Hepatocyte (in vitro differentiated cells): ENCODE results near the gene PRKG1. TPM values are rescaled to one million over a fixed set of nuclear protein-coding genes. Genes with fewer than 3 reads are reported as not detected.

Experiments
- DNase-seq: peaks from one replicate; pipeline ENCODE4 v3.0.0-alpha.2; 2016; ENCODE audit warnings: low spot score
- H2AFZ ChIP-seq: fragments of 200-600 bp; sonication (generic); 2 replicates; pipeline ENCODE4 v1.6.0; 2016; ENCODE audit warnings: antibody characterized with exemption, mild to moderate bottlenecking
- H3K27ac ChIP-seq: fragments of 200-600 bp; sonication (generic); 2 replicates; pipeline ENCODE4 v1.5.1; 2016; ENCODE audit warnings: mild to moderate bottlenecking
- H3K27me3 ChIP-seq: fragments of 200-600 bp; sonication (generic); 2 replicates; pipeline ENCODE4 v1.6.1; 2016
- H3K36me3 ChIP-seq: fragments of 200-600 bp; sonication (generic); replicated peaks from 2 replicates; pipeline ENCODE4 v1.5.1; 2016; ENCODE audit warnings: low read depth; ENCODE audit not compliant: insufficient read depth
- H3K4me1 ChIP-seq: fragments of 200-600 bp; sonication (generic); 2 replicates; pipeline ENCODE4 v1.5.1; 2016; ENCODE audit warnings: mild to moderate bottlenecking, moderate library complexity; ENCODE audit not compliant: insufficient read depth
- H3K4me2 ChIP-seq: fragments of 200-600 bp; sonication (generic); 2 replicates; pipeline ENCODE4 v1.6.0; 2016
- H3K4me3 ChIP-seq: fragments of 200-600 bp; sonication (generic); 2 replicates; pipeline ENCODE4 v1.5.1; 2016; ENCODE audit warnings: mild to moderate bottlenecking
- H3K79me2 ChIP-seq: fragments of 200-600 bp; sonication (generic); 2 replicates; pipeline ENCODE4 v1.6.0; 2017; ENCODE audit warnings: mild to moderate bottlenecking
- H3K9me2 ChIP-seq: fragments of 200-600 bp; sonication (generic); replicated peaks from 2 replicates; pipeline ENCODE4 v1.6.0; 2017; ENCODE audit warnings: mild to moderate bottlenecking; ENCODE audit not compliant: insufficient read depth
- H3K9me3 ChIP-seq: fragments of 200-600 bp; sonication (generic); 2 replicates; pipeline ENCODE4 v1.5.1; 2016; ENCODE audit warnings: low read depth, mild to moderate bottlenecking
- H4K20me1 ChIP-seq: fragments of 200-600 bp; sonication (generic); 2 replicates; pipeline ENCODE4 v1.6.0; 2016; ENCODE audit warnings: mild to moderate bottlenecking; ENCODE audit not compliant: insufficient read depth, poor library complexity, severe bottlenecking
- CTCF ChIP-seq: fragments of 200-600 bp; sonication (generic); IDR thresholded peaks from 2 replicates; pipeline ENCODE4 v1.5.1; 2016; ENCODE audit warnings: antibody characterized with exemption, mild to moderate bottlenecking; ENCODE audit not compliant: poor library complexity
- EZH2 ChIP-seq: fragments of 200-600 bp; sonication (generic); IDR thresholded peaks from 2 replicates; pipeline ENCODE4 v1.6.1; 2016; ENCODE audit warnings: antibody characterized with exemption, mild to moderate bottlenecking, borderline replicate concordance
- EZH2phosphoT487 ChIP-seq: fragments of 200-600 bp; sonication (generic); IDR thresholded peaks from one replicate; pipeline ENCODE4 v1.6.1; 2018; ENCODE audit warnings: antibody characterized with exemption, mild to moderate bottlenecking, low read depth, moderate library complexity; ENCODE audit not compliant: unreplicated experiment, severe bottlenecking
- WGBS: methylation state at CpG from one replicate; pipeline ENCODE4 v1.1.6; 2016; ENCODE audit warnings: low lambda C conversion rate; ENCODE audit errors: missing lambda C conversion rate; 5-methylcytosine and 5-hydroxymethylcytosine counted together
- polyA plus RNA-seq: library from polyadenylated mRNA; unstranded; fragments of >200 nt; fragmentation: Nextera tagmentation; extraction: Ambion mirVana; gene quantifications from 2 replicates; pipeline ENCODE4 v1.2.1, GENCODE V29; 2016
- total RNA-seq: library from RNA; depleted of rRNA; stranded (reverse); fragments of >200 nt; gene quantifications from 2 replicates; pipeline ENCODE4 v1.2.3, GENCODE V29; 2014

Gene PRKG1
- total and polyA plus RNA-seq, 2 experiments from 2014 or later: 4.0 to 8.1 TPM

GRCh38 chr10:51666456-51666855 is 592.2 kb downstream of the PRKG1 start:
- Histone ChIP-seq H3K9me3 (no peaks in the 10 kb centered on the region), H4K20me1 (no peaks in the 10 kb centered on the region), H3K79me2 (no peaks in the 10 kb centered on the region), H3K4me2 (no peak overlapping the region), H3K4me3 (no peak overlapping the region), H3K9me2 (no peaks in the 10 kb centered on the region), H3K4me1 (no peaks in the 10 kb centered on the region), H3K36me3 (no peaks in the 10 kb centered on the region), H3K27me3 (no peaks in the 10 kb centered on the region), H3K27ac (no peak overlapping the region), H2AFZ (no peak overlapping the region)
- TF ChIP-seq EZH2 (no peak), EZH2phosphoT487 (no peak), CTCF (no peak)
- no peak for DNase-seq

DNA sequence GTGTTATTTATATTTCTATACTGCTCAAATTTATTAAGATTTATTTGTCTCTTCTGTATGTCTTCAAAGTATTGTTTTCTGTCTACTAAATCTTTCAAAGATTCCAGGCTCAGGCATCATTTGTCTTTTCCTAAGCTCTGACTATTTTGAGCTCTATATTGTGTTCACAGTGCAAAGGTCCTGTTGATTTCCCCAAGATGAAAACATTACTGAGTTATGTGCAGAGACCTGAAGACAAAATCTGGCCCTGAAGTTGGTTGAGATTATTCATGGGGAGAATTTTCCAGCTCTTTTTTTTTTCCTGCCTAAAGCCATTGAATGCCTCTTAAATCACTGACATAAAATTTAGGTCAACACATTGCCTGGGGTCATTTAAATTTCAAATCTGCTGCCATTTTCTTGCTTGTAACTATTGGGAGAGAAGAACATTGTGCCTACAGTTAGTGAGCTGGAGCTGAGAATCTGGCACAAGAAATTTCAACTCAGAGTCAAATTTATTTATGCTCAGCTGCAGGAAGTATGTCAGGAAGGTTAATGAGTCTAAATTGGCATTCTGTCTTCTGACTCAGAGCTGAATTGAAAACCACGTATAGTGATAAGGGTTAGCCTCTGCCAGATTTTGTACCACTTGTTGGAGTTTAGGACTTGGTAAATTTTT is 593.5 kb downstream of the PRKG1 start:
- H4K20me1 ChIP-seq: no peaks in the 10 kb centered on the region
- H3K4me3 ChIP-seq: no peak overlapping the region
- no peaks in the 10 kb centered on the region for H3K27me3 ChIP-seq
- H3K27ac ChIP-seq: no peak overlapping the region
- H3K9me3 ChIP-seq: no peaks in the 10 kb centered on the region
- no peak overlapping the region for H3K4me2 ChIP-seq
- no peaks in the 10 kb centered on the region for H3K36me3 ChIP-seq
- H3K79me2 ChIP-seq: no peaks in the 10 kb centered on the region
- no peaks in the 10 kb centered on the region for H3K4me1 ChIP-seq
- no peak for TF ChIP-seq EZH2
- TF ChIP-seq EZH2phosphoT487: no peak
- no peak for TF ChIP-seq CTCF
- DNase-seq: no peak
- no peaks in the 10 kb centered on the region for H3K9me2 ChIP-seq
- no peak overlapping the region for H2AFZ ChIP-seq
- WGBS: 30% methylated on average over 1 of the region's 1 CpG

DNA sequence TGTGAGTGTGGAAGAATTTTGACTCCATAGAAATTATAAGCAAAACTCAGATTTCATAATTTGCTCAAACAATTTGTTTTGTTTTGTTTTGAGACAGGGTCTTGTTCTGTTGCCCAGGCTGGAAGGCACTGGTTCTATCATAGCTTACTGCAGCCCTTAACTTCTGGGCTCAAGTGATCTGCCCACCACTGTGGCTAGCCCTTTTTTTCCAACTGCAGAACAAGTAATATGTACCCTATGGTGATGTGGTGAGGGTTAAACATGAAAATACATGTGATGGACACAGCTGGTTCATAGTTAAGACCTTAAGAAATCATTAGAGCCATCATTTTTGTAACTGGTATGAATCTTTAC is 594.0 kb downstream of the PRKG1 start:
- DNase-seq: no peak
- H3K4me2 ChIP-seq: no peak overlapping the region
- H3K79me2 ChIP-seq: no peaks in the 10 kb centered on the region
- no peaks in the 10 kb centered on the region for H3K9me3 ChIP-seq
- no peak overlapping the region for H3K4me3 ChIP-seq
- no peaks in the 10 kb centered on the region for H3K36me3 ChIP-seq
- H3K27me3 ChIP-seq: no peaks in the 10 kb centered on the region
- H2AFZ ChIP-seq: no peak overlapping the region
- H3K9me2 ChIP-seq: no peaks in the 10 kb centered on the region
- H3K4me1 ChIP-seq: no peaks in the 10 kb centered on the region
- TF ChIP-seq EZH2: no peak
- no peak for TF ChIP-seq CTCF
- no peak for TF ChIP-seq EZH2phosphoT487
- H3K27ac ChIP-seq: no peak overlapping the region
- H4K20me1 ChIP-seq: no peaks in the 10 kb centered on the region

DNA sequence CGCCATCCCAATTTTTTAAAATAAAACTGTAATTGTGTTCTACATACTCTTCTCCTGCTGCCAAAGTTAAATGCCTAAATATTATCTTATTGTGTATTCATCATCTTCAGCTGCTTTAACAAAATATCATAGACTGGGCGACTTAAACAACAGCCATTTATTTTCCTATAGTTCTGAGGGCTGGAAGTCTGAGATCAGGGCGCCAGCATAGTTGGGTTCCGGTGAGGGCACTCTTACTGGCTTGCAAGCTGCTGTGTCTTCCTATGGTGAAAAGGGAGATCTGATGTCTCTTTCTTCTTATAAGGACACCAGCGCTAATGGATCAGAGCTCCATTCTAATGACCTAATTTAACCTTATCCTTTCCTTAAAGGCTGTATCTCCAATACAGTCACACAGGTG is 594.8 kb downstream of the PRKG1 start:
- 89% methylated on average over 5 of the region's 5 CpGs for WGBS
- no peak overlapping the region for H3K4me3 ChIP-seq
- no peaks in the 10 kb centered on the region for H3K27me3 ChIP-seq
- no peaks in the 10 kb centered on the region for H3K9me3 ChIP-seq
- no peak overlapping the region for H2AFZ ChIP-seq
- H3K36me3 ChIP-seq: no peaks in the 10 kb centered on the region
- no peaks in the 10 kb centered on the region for H3K9me2 ChIP-seq
- H4K20me1 ChIP-seq: no peaks in the 10 kb centered on the region
- H3K4me1 ChIP-seq: no peaks in the 10 kb centered on the region
- H3K79me2 ChIP-seq: no peaks in the 10 kb centered on the region
- DNase-seq: no peak
- H3K27ac ChIP-seq: no peak overlapping the region
- H3K4me2 ChIP-seq: no peak overlapping the region
- TF ChIP-seq EZH2phosphoT487 (no peak), EZH2 (no peak), CTCF (no peak)
